ENCODE data around the gene AAK1. TPM values are rescaled to one million over a fixed set of nuclear protein-coding genes. Genes with fewer than 3 reads are reported as not detected.

The AAK1 gene
- 83.8 and 93.1 TPM in 2 replicates for polyA plus RNA-seq

GRCh38 chr2:69643602-69644505 lies at the start of gene AAK1:
TSS of gene AAK1 (minus strand) at chr2:69643739. CDS start at chr2:69643040, 699 bp downstream.

GRCh38 chr2:69436938-69437750 lies 206.4 kb downstream of the AAK1 start, which contains the start of gene NFU1:
TSS of gene NFU1 (minus strand) at chr2:69437435. CDS start at chr2:69437422, 13 bp downstream.

Other genes with a start within 250 kb of the AAK1 start
- gene NFU1, start 206.3 kb downstream of the AAK1 start, polyA plus RNA-seq: 47.6 and 92.5 TPM in 2 replicates
- 5.4 and 6.9 TPM in 2 replicates for gene ANXA4, start 98.4 kb upstream of the AAK1 start, polyA plus RNA-seq
- 4.1 and 8.7 TPM in 2 replicates for gene GMCL1, start 185.9 kb upstream of the AAK1 start, polyA plus RNA-seq

Measured in Purkinje cell (primary cell).